H1 (cell line): ENCODE results near the gene GGN. TPM values are rescaled to one million over a fixed set of nuclear protein-coding genes. Genes with fewer than 3 reads are reported as not detected.
A peak's percentile ranks its signal among the peaks of the same experiment; 100 is the strongest.

Source experiments
- CTCF ChIA-PET: fragments of 300-600 bp; sonication (Branson Sonifier 250); formaldehyde crosslinking; loops from one replicate; lab custom pipeline; 2021; ENCODE audit not compliant: partially characterized antibody; lab: Charles Lee
- POLR2A ChIA-PET: fragments of 300-600 bp; sonication (Branson Sonifier 250); formaldehyde crosslinking; loops from one replicate; lab custom pipeline; 2021; ENCODE audit warnings: inconsistent platforms; ENCODE audit not compliant: partially characterized antibody; lab: Charles Lee
- DNase-seq, 2 experiments: peaks; one replicate each; pipeline versions ENCODE4 v3.0.0 to v3.0.0-alpha.2; 2010 to 2022; ENCODE audit warnings: low spot score in 2 of 2, low read depth in 1 of 2, mixed read lengths in 1 of 2
- FAIRE-seq: peaks from 2 replicates; lab custom pipeline; 2011; peaks lifted over from hg19 to GRCh38; lab: Jason Lieb, UNC
- H2AFZ ChIP-seq: 2 replicates; pipeline ENCODE4 v1.8.1; 2012; ENCODE audit warnings: low read length, inconsistent platforms
- H2AK5ac ChIP-seq: 2 replicates; pipeline ENCODE4 v1.6.1; 2013; ENCODE audit warnings: low read depth, low read length
- H2BK120ac ChIP-seq: replicated peaks from 2 replicates; pipeline ENCODE3; 2013; ENCODE audit warnings: low read depth, low read length, inconsistent platforms
- H2BK12ac ChIP-seq: 2 replicates; pipeline ENCODE4 v1.6.1; 2013; ENCODE audit warnings: low read depth, low read length
- H2BK15ac ChIP-seq: 2 replicates; pipeline ENCODE4 v1.6.1; 2013; ENCODE audit warnings: low read length
- H2BK20ac ChIP-seq: 2 replicates; pipeline ENCODE4 v1.6.1; 2013; ENCODE audit warnings: low read length
- H2BK5ac ChIP-seq: 2 replicates; pipeline ENCODE4 v1.6.1; 2013; ENCODE audit warnings: low read depth, low read length
- H3K14ac ChIP-seq: 2 replicates; pipeline ENCODE4 v1.6.1; 2013; ENCODE audit warnings: inconsistent platforms; ENCODE audit not compliant: insufficient read length
- H3K18ac ChIP-seq: 2 replicates; pipeline ENCODE4 v1.6.1; 2013; ENCODE audit warnings: low read length; ENCODE audit errors: extremely low read depth
- H3K23ac ChIP-seq: 2 replicates; pipeline ENCODE4 v1.6.1; 2013; ENCODE audit warnings: inconsistent platforms; ENCODE audit not compliant: insufficient read length
- H3K23me2 ChIP-seq: 2 replicates; pipeline ENCODE4 v1.6.1; 2013; ENCODE audit warnings: low read depth, low read length
- H3K27ac ChIP-seq: 2 replicates; pipeline ENCODE4 v1.6.1; 2011; ENCODE audit warnings: low read depth, low read length, inconsistent platforms
- H3K27me3 ChIP-seq, 4 experiments: replicated peaks in 1 of 4; 1 replicate in 1 of 4; 2 replicates in 3 of 4; pipeline versions ENCODE4 v1.6.1 to v1.8.1; 2011 to 2013; ENCODE audit warnings: low read length in 3 of 4, mild to moderate bottlenecking in 3 of 4, inconsistent platforms in 2 of 4, mixed read lengths in 2 of 4, moderate library complexity in 1 of 4; ENCODE audit not compliant: control insufficient read depth in 3 of 4, insufficient read depth in 3 of 4; ENCODE audit errors: extremely low read depth in 1 of 4
- H3K36me3 ChIP-seq, 4 experiments: 2 replicates each; pipeline versions ENCODE4 v1.6.1 to v1.8.1; 2011 to 2013; ENCODE audit warnings: mild to moderate bottlenecking in 4 of 4, low read length in 3 of 4, moderate library complexity in 2 of 4, control low read depth in 1 of 4, inconsistent platforms in 1 of 4; ENCODE audit not compliant: insufficient read depth in 4 of 4, control insufficient read depth in 2 of 4
- H3K4ac ChIP-seq: replicated peaks from 2 replicates; pipeline ENCODE3; 2013; ENCODE audit warnings: low read length, low read depth, mixed read lengths, inconsistent platforms; ENCODE audit not compliant: insufficient read length
- H3K4me1 ChIP-seq, 4 experiments: replicated peaks in 1 of 4; 1 replicate in 1 of 4; 2 replicates in 3 of 4; pipeline versions ENCODE4 v1.6.1 to v1.8.1; 2011 to 2013; ENCODE audit warnings: low read length in 3 of 4, inconsistent platforms in 2 of 4, mixed read lengths in 1 of 4; ENCODE audit not compliant: insufficient read depth in 4 of 4, control insufficient read depth in 3 of 4
- H3K4me2 ChIP-seq, 2 experiments: 2 replicates each; pipeline versions ENCODE4 v1.6.1 to v1.8.1; 2011 to 2013; ENCODE audit warnings: low read depth in 2 of 2, low read length in 2 of 2, control low read depth in 1 of 2, inconsistent platforms in 1 of 2, mild to moderate bottlenecking in 1 of 2; ENCODE audit not compliant: insufficient read depth in 1 of 2
- H3K4me3 ChIP-seq, 4 experiments: fragments of 200-600, 300-600 bp in 1 of 4; sonication (generic), shearing (Covaris generic), sonication (Bioruptor Twin) in 1 of 4; 2 replicates each; pipeline versions ENCODE4 v1.5.1 to v1.8.1; 2011 to 2016; ENCODE audit warnings: low read length in 4 of 4, low read depth in 3 of 4, control low read depth in 2 of 4, inconsistent platforms in 2 of 4, mild to moderate bottlenecking in 2 of 4, mixed read lengths in 1 of 4, moderate library complexity in 1 of 4; ENCODE audit not compliant: insufficient read depth in 2 of 4; ENCODE audit errors: extremely low read depth in 1 of 4
- H3K56ac ChIP-seq: replicated peaks from 2 replicates; pipeline ENCODE3; 2013; ENCODE audit warnings: low read depth, mild to moderate bottlenecking, mixed read lengths, low read length, inconsistent platforms; ENCODE audit not compliant: insufficient read length
- H3K79me1 ChIP-seq: 2 replicates; pipeline ENCODE4 v1.6.1; 2013; ENCODE audit warnings: low read depth, low read length, control low read depth
- H3K79me2 ChIP-seq, 2 experiments: 2 replicates each; pipeline versions ENCODE4 v1.6.1 to v1.8.1; 2012 to 2013; ENCODE audit warnings: low read length in 2 of 2, mild to moderate bottlenecking in 2 of 2, inconsistent platforms in 1 of 2; ENCODE audit not compliant: insufficient read depth in 2 of 2, control insufficient read depth in 1 of 2
- H3K9ac ChIP-seq, 4 experiments: replicated peaks in 1 of 4; 1 replicate in 1 of 4; 2 replicates in 3 of 4; pipeline versions ENCODE4 v1.6.1 to v1.8.1; 2011 to 2013; ENCODE audit warnings: low read depth in 3 of 4, low read length in 3 of 4, control low read depth in 2 of 4, mild to moderate bottlenecking in 2 of 4, moderate library complexity in 2 of 4, inconsistent platforms in 1 of 4; ENCODE audit errors: extremely low read depth in 1 of 4
- H3K9me3 ChIP-seq, 2 experiments: 2 replicates each; pipeline versions ENCODE4 v1.6.1 to v1.8.1; 2012 to 2013; ENCODE audit warnings: mild to moderate bottlenecking in 2 of 2, moderate library complexity in 2 of 2, control low read depth in 1 of 2, inconsistent platforms in 1 of 2, low read depth in 1 of 2, low read length in 1 of 2, mixed read lengths in 1 of 2; ENCODE audit not compliant: insufficient read depth in 2 of 2
- H4K20me1 ChIP-seq, 2 experiments: replicated peaks in 1 of 2; 2 replicates each; pipeline versions ENCODE3 to v1.8.1; 2011 to 2013; ENCODE audit warnings: inconsistent platforms in 2 of 2, low read length in 2 of 2, mild to moderate bottlenecking in 1 of 2; ENCODE audit not compliant: insufficient read depth in 2 of 2, control insufficient read depth in 1 of 2
- H4K5ac ChIP-seq: 2 replicates; pipeline ENCODE4 v1.6.1; 2013; ENCODE audit warnings: low read length, low read depth, mixed read lengths, inconsistent platforms; ENCODE audit not compliant: insufficient read length
- H4K8ac ChIP-seq: 2 replicates; pipeline ENCODE4 v1.8.0; 2013; ENCODE audit warnings: mild to moderate bottlenecking, moderate library complexity, low read length, inconsistent platforms; ENCODE audit not compliant: insufficient read depth; ENCODE audit errors: extremely low read depth
- H4K91ac ChIP-seq: replicated peaks from 2 replicates; pipeline ENCODE3; 2013; ENCODE audit warnings: low read length, mixed read lengths, inconsistent platforms; ENCODE audit not compliant: insufficient read length
- KDM1A ChIP-seq: fragments of 200-600, 300-600 bp; sonication (generic); IDR thresholded peaks from 2 replicates; pipeline ENCODE4 v1.7.1; 2016; ENCODE audit warnings: mild to moderate bottlenecking, low read length, borderline replicate concordance
- RFX5 ChIP-seq: IDR thresholded peaks from 2 replicates; pipeline ENCODE4 v1.6.1; 2011; ENCODE audit warnings: low read depth, low read length, improper control_type of control experiment, borderline replicate concordance
- WGBS, 2 experiments: shearing (Covaris generic) in 1 of 2; methylation state at CpG; one replicate each; pipeline versions ENCODE4 v1.1.6 to v1.1.7; 2013 to 2015; ENCODE audit warnings: low lambda C conversion rate in 2 of 2, mixed read lengths in 2 of 2, inconsistent platforms in 1 of 2, low coverage in 1 of 2, missing lambda C conversion rate in 1 of 2; ENCODE audit not compliant: insufficient replicate concordance in 2 of 2, insufficient coverage in 1 of 2, insufficient read length in 1 of 2; ENCODE audit errors: extremely low coverage in 1 of 2, missing lambda C conversion rate in 1 of 2; 5-methylcytosine and 5-hydroxymethylcytosine counted together
- polyA plus RNA-seq, 7 experiments: library from polyadenylated mRNA; depleted of rRNA in 3 of 7; stranded (reverse) in 5 of 7; unstranded in 2 of 7; fragments of >200 nt in 5 of 7; fragments of 200-250 nt in 2 of 7; gene quantifications; 1 replicate in 5 of 7; 2 replicates in 1 of 7; 4 replicates in 1 of 7; pipeline versions ENCODE4 v1.2.1 to v1.2.3, GENCODE V29; 2011 to 2013; ENCODE audit warnings: missing spikeins in 2 of 7, mixed read lengths in 2 of 7
- total RNA-seq: library from RNA; stranded (reverse); fragmentation: NEBNext Ultra II Directional; extraction: Animal tissue kit (Norgen Biotek cat#: 25700); gene quantifications from 2 replicates; pipeline ENCODE4 v1.2.1, GENCODE V29; 2021

The GGN gene
- total and polyA plus RNA-seq, 2 of the 8 experiments (the other 6 are each of a cell fraction or from before 2014, with no cell fraction given) = 0.47 to 1.2 TPM

- FAIRE-seq = no peak
- H3K4me3 ChIP-seq = no peak overlapping the region
- 88% methylated on average over 6 of the region's 6 CpGs; no CpG with 5 or more reads in 1 of the 2 experiments for whole genome bisulfite sequencing, 2 experiments
Observed at GRCh38 chr19:38437295-38437694, 49.5 kb upstream of the GGN start.

More at GRCh38 chr19:38437295-38437694, 49.5 kb upstream of the GGN start:
- TF ChIP-seq RFX5 (no peak), KDM1A (peak; percentile 86; the same call in 1 of the 2 replicates)
- TF ChIP-seq, all 59 proteins: peak for 1
- Histone ChIP-seq H4K8ac (no peak overlapping the region), H3K56ac (no peak overlapping the region), H3K9me3 (no peaks in the 10 kb centered on the region), H3K14ac (no peak overlapping the region), H3K18ac (no peak overlapping the region), H4K20me1 (no peaks in the 10 kb centered on the region), H3K23me2 (peaks cover 8% of the 10 kb centered on the region; the same call in 1 of the 2 replicates), H3K4me2 (no peak overlapping the region), H3K4me1 (peaks cover 8 to 13% (median 9%) of the 10 kb centered on the region in 4 experiments), H4K91ac (no peak overlapping the region), H2AK5ac (no peak overlapping the region; the same call in 1 of the 2 replicates), H3K23ac (no peak overlapping the region), H3K27ac (no peak overlapping the region), H3K36me3 (no peaks in the 10 kb centered on the region), H2BK5ac (no peak overlapping the region), H2BK12ac (no peak overlapping the region), H4K5ac (no peak overlapping the region), H3K9ac (no peak overlapping the region), H2BK120ac (no peak overlapping the region), H3K27me3 (no peaks in the 10 kb centered on the region), H3K4ac (no peak overlapping the region), H2BK15ac (no peak overlapping the region), H3K79me2 (peaks cover 0 to 8% of the 10 kb centered on the region in 2 experiments; a peak in 1 of 4 replicates), H3K79me1 (no peaks in the 10 kb centered on the region), H2BK20ac (no peak overlapping the region), H2AFZ (no peak overlapping the region)
- ChIA-PET POLR2A (interaction anchor here (0.6 to 1.5 kb wide), 3 partner anchors 8 to 14 kb away, joined by 3 to 4 read pairs (median 3); partner anchors contain the start of gene RASGRP4), CTCF (interaction anchor here (1.1 kb wide), 1 partner anchor 9 kb away, joined by 3 read pairs; no protein-coding TSS in a partner anchor)
- no peak for DNase-seq
